Nephron (organoid): ENCODE measurements around the gene PROC.
A peak's percentile ranks its signal among the peaks of the same experiment; 100 is the strongest.

Experiments
- H3K27ac Mint-ChIP-seq, 3 experiments: 2 replicates each; pipeline ENCODE4 v1.8.0; 2020; ENCODE audit warnings: mixed read lengths in 3 of 3, mild to moderate bottlenecking in 2 of 3, moderate library complexity in 1 of 3
- H3K27me3 Mint-ChIP-seq: 2 replicates; pipeline ENCODE4 v1.8.0; 2021; ENCODE audit warnings: low read depth, mild to moderate bottlenecking, moderate library complexity, mixed read lengths
- H3K36me3 Mint-ChIP-seq: 2 replicates; pipeline ENCODE4 v1.8.0; 2020; ENCODE audit warnings: low read depth, mixed read lengths
- H3K4me1 Mint-ChIP-seq: 2 replicates; pipeline ENCODE4 v1.8.0; 2020; ENCODE audit warnings: mixed read lengths
- H3K4me3 Mint-ChIP-seq, 3 experiments: 2 replicates each; pipeline ENCODE4 v1.8.0; 2020; ENCODE audit warnings: mild to moderate bottlenecking in 3 of 3, mixed read lengths in 3 of 3, moderate library complexity in 2 of 3
- H3K9me3 Mint-ChIP-seq: 2 replicates; pipeline ENCODE4 v1.8.0; 2020; ENCODE audit warnings: mixed read lengths
- CTCF ChIP-seq, 3 experiments: fragments of 200-600 bp; sonication (generic); IDR thresholded peaks; one replicate each; pipeline ENCODE4 v1.5.0; 2021; ENCODE audit warnings: antibody characterized with exemption in 3 of 3; ENCODE audit not compliant: unreplicated experiment in 3 of 3

PROC gene

GRCh38 chr2:127386246-127386645 is 32.0 kb upstream of the PROC start:
- no peak for TF ChIP-seq CTCF (IDR thresholded peaks at IDR 0.05; ENCODE audit: unreplicated experiment in 3 of 3)
- Mint-ChIP-seq H3K27me3 (no peaks in the 10 kb centered on the region), H3K36me3 (peaks cover 4% of the 10 kb centered on the region), H3K27ac (peak overlapping the region in 2 of 3 experiments; percentile 9 to 69), H3K9me3 (no peaks in the 10 kb centered on the region), H3K4me3 (peak overlapping the region; percentile 83 to 95 (median 93)), H3K4me1 (peaks cover 62% of the 10 kb centered on the region)

- Mint-ChIP-seq H3K9me3 (no peaks in the 10 kb centered on the region), H3K36me3 (peaks cover 4% of the 10 kb centered on the region), H3K4me1 (peaks cover 56% of the 10 kb centered on the region)
These were observed 31.2 kb upstream of the PROC start for GRCh38 chr2:127386764-127387654.

GRCh38 chr2:127387655-127388422 is 30.4 kb upstream of the PROC start, which contains the start of gene MAP3K2:
Gene MAP3K2, minus strand, starts transcription at chr2:127387975. Its CDS starts 44,846 bp downstream, at chr2:127343129.
- H3K9me3 Mint-ChIP-seq, result no peaks in the 10 kb centered on the region
- peak within 1 kb of the TSS; percentile 88 to 95 (median 93) for H3K4me3 Mint-ChIP-seq
- TF ChIP-seq CTCF (IDR thresholded peaks at IDR 0.05; ENCODE audit: unreplicated experiment in 3 of 3), result no peak
- peak within 1 kb of the TSS; percentile 73 to 92 (median 91) for H3K27ac Mint-ChIP-seq
- H3K4me1 Mint-ChIP-seq, result peaks cover 53% of the 10 kb centered on the region
- H3K27me3 Mint-ChIP-seq, result no peaks in the 10 kb centered on the region
- H3K36me3 Mint-ChIP-seq, result peaks cover 2% of the 10 kb centered on the region

More at GRCh38 chr2:127386764-127387654, 31.2 kb upstream of the PROC start:
- H3K27me3 Mint-ChIP-seq, result no peaks in the 10 kb centered on the region
- no peak for TF ChIP-seq CTCF (IDR thresholded peaks at IDR 0.05; ENCODE audit: unreplicated experiment in 3 of 3)
- peak overlapping the region; percentile 69 to 86 (median 83) for H3K27ac Mint-ChIP-seq
- peak overlapping the region; percentile 83 to 95 (median 93) for H3K4me3 Mint-ChIP-seq

- H3K36me3 Mint-ChIP-seq, result peaks cover 3% of the 10 kb centered on the region
- H3K9me3 Mint-ChIP-seq, result no peaks in the 10 kb centered on the region
- peaks cover 46% of the 10 kb centered on the region for H3K4me1 Mint-ChIP-seq
- H3K27me3 Mint-ChIP-seq, result no peaks in the 10 kb centered on the region
- H3K27ac Mint-ChIP-seq, result peak overlapping the region; percentile 73 to 92 (median 91)
- peak overlapping the region; percentile 82 to 88 (median 83) for H3K4me3 Mint-ChIP-seq
- no peak for TF ChIP-seq CTCF (IDR thresholded peaks at IDR 0.05; ENCODE audit: unreplicated experiment in 3 of 3)
These were observed 29.6 kb upstream of the PROC start for GRCh38 chr2:127388423-127389164.

- peak overlapping the region in 2 of 3 experiments; percentile 48 to 70 for H3K4me3 Mint-ChIP-seq
- no peak overlapping the region for H3K27ac Mint-ChIP-seq
- peaks cover 5% of the 10 kb centered on the region for H3K9me3 Mint-ChIP-seq
- no peak for TF ChIP-seq CTCF (IDR thresholded peaks at IDR 0.05; ENCODE audit: unreplicated experiment in 3 of 3)
- H3K4me1 Mint-ChIP-seq, result peaks cover 41% of the 10 kb centered on the region
- no peaks in the 10 kb centered on the region for H3K27me3 Mint-ChIP-seq
- H3K36me3 Mint-ChIP-seq, result peaks cover 11% of the 10 kb centered on the region
These were observed 28.3 kb upstream of the PROC start for GRCh38 chr2:127389778-127390435.
